ENCODE results near the gene OR51A7. TPM values are rescaled to one million over a fixed set of nuclear protein-coding genes. Genes with fewer than 3 reads are reported as not detected.
"Not testable (repeated sequence)": the region's sequence is repeated elsewhere in the genome, so short reads cannot be mapped to it uniquely, and the experiment has no call there.

Gene OR51A7, protein sequence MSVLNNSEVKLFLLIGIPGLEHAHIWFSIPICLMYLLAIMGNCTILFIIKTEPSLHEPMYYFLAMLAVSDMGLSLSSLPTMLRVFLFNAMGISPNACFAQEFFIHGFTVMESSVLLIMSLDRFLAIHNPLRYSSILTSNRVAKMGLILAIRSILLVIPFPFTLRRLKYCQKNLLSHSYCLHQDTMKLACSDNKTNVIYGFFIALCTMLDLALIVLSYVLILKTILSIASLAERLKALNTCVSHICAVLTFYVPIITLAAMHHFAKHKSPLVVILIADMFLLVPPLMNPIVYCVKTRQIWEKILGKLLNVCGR
- not detected for total RNA-seq
- polyA plus RNA-seq: 0.05 TPM
- long read RNA-seq, donor 1: 0 reads
- long read RNA-seq, donor 2: 0 reads
- long read RNA-seq, donor 3: 0 reads
- long read RNA-seq, donor 4: 0 reads
- long read RNA-seq, donor 5: 0 reads
- long read RNA-seq, donor 6: 0 reads
- long read RNA-seq, donor 7: 0 reads
- long read RNA-seq, donor 8: 0 reads
- long read RNA-seq, donor 9: 0 reads
- long read RNA-seq, donor 10: 0 reads

DNA sequence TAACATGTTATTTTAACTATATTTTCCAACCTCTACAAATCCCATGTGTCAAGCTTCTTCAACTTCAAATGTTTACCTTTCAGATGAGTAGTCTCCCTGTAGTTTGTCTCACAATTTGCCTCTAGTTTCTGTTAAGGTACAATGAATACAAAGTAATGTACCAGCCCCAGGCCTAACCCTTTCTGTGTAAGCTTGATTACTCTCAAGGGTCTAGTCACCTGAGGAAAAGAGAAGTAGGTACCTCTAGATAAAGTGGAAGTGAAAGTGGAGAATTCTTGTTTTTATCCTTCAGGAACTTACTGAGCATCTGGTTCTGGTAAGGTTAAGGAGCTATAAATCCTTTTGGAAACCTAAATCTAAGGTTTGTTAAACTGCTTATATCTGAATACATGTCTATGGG lies at the start of gene OR51A7:
OR51A7 (plus strand) TSS at position 300 of the 400 bp plus-strand sequence. CDS start 3,587 bp downstream, outside the sequence.
- Histone ChIP-seq H3K4me1 (ENCODE audit: control insufficient read depth in 2 of 2, insufficient read depth in 2 of 2, low read length in 2 of 2) (no peaks in the 10 kb centered on the region), H3K4me3 (ENCODE audit: low read length in 2 of 2) (no peak within 1 kb of the TSS), H3K9me3 (ENCODE audit: control insufficient read depth in 2 of 2, insufficient read depth in 1 of 2, low read length in 1 of 2) (no peaks in the 10 kb centered on the region), H3K27me3 (ENCODE audit: control insufficient read depth in 2 of 2, insufficient read depth in 1 of 2, low read length in 1 of 2) (no peaks in the 10 kb centered on the region), H3K27ac (ENCODE audit: low read depth in 1 of 2, low read length in 1 of 2) (no peak within 1 kb of the TSS), H3K36me3 (ENCODE audit: control insufficient read depth in 2 of 2, insufficient read depth in 2 of 2, low read length in 1 of 2) (no peaks in the 10 kb centered on the region)
- no peak for DNase-seq (ENCODE audit: low read depth in 6 of 9, low spot score in 9 of 9)

DNA sequence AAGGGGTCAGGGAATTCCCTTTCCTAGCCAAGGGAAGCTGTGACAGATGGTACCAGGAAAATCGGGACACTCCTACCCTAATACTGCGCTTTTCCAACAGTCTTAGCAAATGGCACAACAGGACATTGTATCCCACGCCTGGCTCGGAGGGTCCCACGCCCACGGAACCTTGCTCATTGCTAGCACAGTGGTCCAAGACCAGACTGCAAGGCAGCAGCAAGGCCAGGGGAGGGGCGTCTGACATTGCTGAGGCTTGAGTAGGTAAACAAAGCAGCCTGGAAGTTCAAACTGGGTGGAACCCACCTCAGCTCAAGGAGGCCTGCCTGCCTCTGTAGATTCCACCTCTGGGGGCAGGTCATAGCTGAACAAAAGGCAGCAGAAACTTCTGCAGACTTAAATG lies 49.3 kb upstream of the OR51A7 start:
- not testable (repeated sequence) for DNase-seq (ENCODE audit: low read depth in 6 of 9, low spot score in 9 of 9); H3K27ac ChIP-seq (ENCODE audit: low read depth in 1 of 2, low read length in 1 of 2); H3K27me3 ChIP-seq (ENCODE audit: control insufficient read depth in 2 of 2, insufficient read depth in 1 of 2, low read length in 1 of 2); H3K4me3 ChIP-seq (ENCODE audit: low read length in 2 of 2); H3K9me3 ChIP-seq (ENCODE audit: control insufficient read depth in 2 of 2, insufficient read depth in 1 of 2, low read length in 1 of 2); H3K4me1 ChIP-seq (ENCODE audit: control insufficient read depth in 2 of 2, insufficient read depth in 2 of 2, low read length in 2 of 2); H3K36me3 ChIP-seq (ENCODE audit: control insufficient read depth in 2 of 2, insufficient read depth in 2 of 2, low read length in 1 of 2)
- WGBS: 96% methylated on average over 7 of the region's 7 CpGs

DNA sequence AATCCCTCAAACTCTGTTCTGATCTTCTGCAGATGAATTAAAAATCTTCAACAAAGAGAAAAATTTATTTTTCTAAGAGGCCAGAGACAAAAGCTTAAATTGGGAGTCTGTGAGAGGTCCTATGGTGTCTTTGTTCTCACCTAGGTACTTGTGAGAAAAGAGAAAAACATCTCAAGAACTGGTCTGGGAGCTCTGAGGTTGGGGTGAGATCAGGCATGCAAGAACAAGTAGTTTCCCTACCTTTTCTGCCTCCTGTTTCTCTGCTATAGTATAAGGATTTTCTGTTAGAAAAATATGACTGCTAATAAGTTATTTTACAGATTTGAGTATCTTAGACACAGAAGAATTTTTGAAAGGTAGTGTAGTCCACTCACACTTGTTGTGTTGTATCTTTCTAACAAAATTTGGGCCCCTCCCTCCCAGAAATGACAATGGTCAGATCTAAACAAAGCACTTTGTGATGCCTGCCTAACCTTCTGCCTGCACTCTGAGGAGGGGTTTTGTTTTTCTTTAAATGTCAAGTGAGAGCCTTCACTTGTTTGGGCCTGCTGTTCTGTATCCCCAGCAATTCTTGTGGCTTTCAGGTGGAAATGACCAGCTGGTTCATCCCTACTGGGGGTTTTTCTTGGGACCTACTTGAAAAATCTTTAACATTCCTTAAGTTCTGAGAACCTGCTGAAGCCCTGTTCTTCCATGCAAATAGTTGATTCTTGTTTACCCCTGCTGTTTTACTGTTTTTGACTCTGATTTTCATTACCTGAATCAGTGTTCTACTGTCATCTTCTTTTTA lies 40.9 kb upstream of the OR51A7 start:
- no peaks in the 10 kb centered on the region for H3K4me1 ChIP-seq (ENCODE audit: control insufficient read depth in 2 of 2, insufficient read depth in 2 of 2, low read length in 2 of 2)
- H3K27me3 ChIP-seq (ENCODE audit: control insufficient read depth in 2 of 2, insufficient read depth in 1 of 2, low read length in 1 of 2): no peaks in the 10 kb centered on the region

DNA sequence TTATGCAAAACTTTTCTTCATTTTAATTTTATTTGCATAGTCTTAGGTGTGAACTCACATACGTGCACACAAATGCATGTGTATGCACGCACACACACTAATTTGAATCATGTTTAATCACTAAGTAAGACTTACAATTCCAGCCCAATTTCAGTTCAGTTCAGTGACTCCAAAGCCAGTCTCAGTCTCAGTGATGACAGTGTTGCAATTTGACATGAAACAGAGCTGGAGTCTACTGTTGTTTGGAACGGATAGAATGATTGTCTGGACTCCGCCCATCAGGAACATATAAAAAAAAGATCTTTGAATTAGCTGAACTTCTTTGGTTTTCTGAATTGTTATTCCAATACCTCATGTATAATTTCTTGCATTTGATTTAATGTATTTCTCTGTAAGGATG lies 39.7 kb upstream of the OR51A7 start:
- no peaks in the 10 kb centered on the region for H3K4me1 ChIP-seq (ENCODE audit: control insufficient read depth in 2 of 2, insufficient read depth in 2 of 2, low read length in 2 of 2)
- no peaks in the 10 kb centered on the region for H3K36me3 ChIP-seq (ENCODE audit: control insufficient read depth in 2 of 2, insufficient read depth in 2 of 2, low read length in 1 of 2)
- no peak for DNase-seq (ENCODE audit: low read depth in 6 of 9, low spot score in 9 of 9)
- H3K27ac ChIP-seq (ENCODE audit: low read depth in 1 of 2, low read length in 1 of 2): no peak overlapping the region
- no peaks in the 10 kb centered on the region for H3K27me3 ChIP-seq (ENCODE audit: control insufficient read depth in 2 of 2, insufficient read depth in 1 of 2, low read length in 1 of 2)
- WGBS: 94% methylated on average over 4 of the region's 4 CpGs
- no peak overlapping the region for H3K4me3 ChIP-seq (ENCODE audit: low read length in 2 of 2)
- no peaks in the 10 kb centered on the region for H3K9me3 ChIP-seq (ENCODE audit: control insufficient read depth in 2 of 2, insufficient read depth in 1 of 2, low read length in 1 of 2)

More for the DNA sequence above, 40.9 kb upstream of the OR51A7 start:
- H3K4me3 ChIP-seq (ENCODE audit: low read length in 2 of 2): no peak overlapping the region
- H3K27ac ChIP-seq (ENCODE audit: low read depth in 1 of 2, low read length in 1 of 2): no peak overlapping the region
- DNase-seq (ENCODE audit: low read depth in 6 of 9, low spot score in 9 of 9): no peak
- H3K9me3 ChIP-seq (ENCODE audit: control insufficient read depth in 2 of 2, insufficient read depth in 1 of 2, low read length in 1 of 2): no peaks in the 10 kb centered on the region
- no peaks in the 10 kb centered on the region for H3K36me3 ChIP-seq (ENCODE audit: control insufficient read depth in 2 of 2, insufficient read depth in 2 of 2, low read length in 1 of 2)

DNA sequence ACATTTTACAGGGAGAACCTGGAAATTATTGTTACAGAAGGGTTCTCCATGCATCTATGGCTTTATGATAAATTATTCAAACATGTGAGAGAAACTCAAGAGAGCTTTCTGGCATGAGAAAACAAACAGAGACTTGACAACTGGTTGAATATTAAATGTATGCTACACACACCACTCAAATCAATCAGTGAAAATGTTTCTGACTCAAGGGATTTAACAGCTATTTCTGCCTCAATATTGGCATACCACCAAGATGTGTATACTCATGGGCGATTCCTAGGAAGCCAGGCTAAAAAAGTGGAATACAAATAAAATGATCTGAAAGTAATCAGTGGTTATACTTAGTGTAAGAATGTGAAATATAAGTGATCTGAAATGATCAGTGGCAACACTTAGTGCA lies 37.7 kb upstream of the OR51A7 start:
- Histone ChIP-seq H3K27me3 (ENCODE audit: control insufficient read depth in 2 of 2, insufficient read depth in 1 of 2, low read length in 1 of 2) (no peaks in the 10 kb centered on the region), H3K9me3 (ENCODE audit: control insufficient read depth in 2 of 2, insufficient read depth in 1 of 2, low read length in 1 of 2) (no peaks in the 10 kb centered on the region), H3K36me3 (ENCODE audit: control insufficient read depth in 2 of 2, insufficient read depth in 2 of 2, low read length in 1 of 2) (no peaks in the 10 kb centered on the region), H3K4me1 (ENCODE audit: control insufficient read depth in 2 of 2, insufficient read depth in 2 of 2, low read length in 2 of 2) (no peaks in the 10 kb centered on the region), H3K4me3 (ENCODE audit: low read length in 2 of 2) (no peak overlapping the region), H3K27ac (ENCODE audit: low read depth in 1 of 2, low read length in 1 of 2) (no peak overlapping the region)
- WGBS: 76% methylated on average over 1 of the region's 1 CpG
- DNase-seq (ENCODE audit: low read depth in 6 of 9, low spot score in 9 of 9): no peak

DNA sequence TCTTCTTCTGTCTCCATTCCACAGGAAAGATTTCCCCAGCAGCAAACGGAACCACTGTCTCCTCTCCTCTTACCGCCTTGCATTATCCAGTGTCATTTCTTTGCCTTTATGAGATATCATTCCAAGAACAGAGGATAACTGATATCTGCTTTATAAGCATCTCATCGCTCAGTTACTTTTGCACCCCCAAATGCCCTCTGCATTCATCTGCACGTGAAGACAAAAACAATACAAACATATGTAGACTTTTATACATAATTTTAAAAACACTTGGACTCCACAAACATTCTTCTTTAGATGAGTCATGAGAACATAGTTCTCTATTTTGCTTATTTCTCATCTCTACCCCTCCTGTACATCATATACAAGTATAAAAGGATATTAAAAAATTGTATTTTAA lies 22.4 kb upstream of the OR51A7 start:
- WGBS: 94% methylated on average over 4 of the region's 4 CpGs
- Histone ChIP-seq H3K9me3 (ENCODE audit: control insufficient read depth in 2 of 2, insufficient read depth in 1 of 2, low read length in 1 of 2) (no peaks in the 10 kb centered on the region), H3K27me3 (ENCODE audit: control insufficient read depth in 2 of 2, insufficient read depth in 1 of 2, low read length in 1 of 2) (no peaks in the 10 kb centered on the region), H3K27ac (ENCODE audit: low read depth in 1 of 2, low read length in 1 of 2) (no peak overlapping the region), H3K36me3 (ENCODE audit: control insufficient read depth in 2 of 2, insufficient read depth in 2 of 2, low read length in 1 of 2) (no peaks in the 10 kb centered on the region), H3K4me1 (ENCODE audit: control insufficient read depth in 2 of 2, insufficient read depth in 2 of 2, low read length in 2 of 2) (no peaks in the 10 kb centered on the region), H3K4me3 (ENCODE audit: low read length in 2 of 2) (no peak overlapping the region)
- no peak for DNase-seq (ENCODE audit: low read depth in 6 of 9, low spot score in 9 of 9)

DNA sequence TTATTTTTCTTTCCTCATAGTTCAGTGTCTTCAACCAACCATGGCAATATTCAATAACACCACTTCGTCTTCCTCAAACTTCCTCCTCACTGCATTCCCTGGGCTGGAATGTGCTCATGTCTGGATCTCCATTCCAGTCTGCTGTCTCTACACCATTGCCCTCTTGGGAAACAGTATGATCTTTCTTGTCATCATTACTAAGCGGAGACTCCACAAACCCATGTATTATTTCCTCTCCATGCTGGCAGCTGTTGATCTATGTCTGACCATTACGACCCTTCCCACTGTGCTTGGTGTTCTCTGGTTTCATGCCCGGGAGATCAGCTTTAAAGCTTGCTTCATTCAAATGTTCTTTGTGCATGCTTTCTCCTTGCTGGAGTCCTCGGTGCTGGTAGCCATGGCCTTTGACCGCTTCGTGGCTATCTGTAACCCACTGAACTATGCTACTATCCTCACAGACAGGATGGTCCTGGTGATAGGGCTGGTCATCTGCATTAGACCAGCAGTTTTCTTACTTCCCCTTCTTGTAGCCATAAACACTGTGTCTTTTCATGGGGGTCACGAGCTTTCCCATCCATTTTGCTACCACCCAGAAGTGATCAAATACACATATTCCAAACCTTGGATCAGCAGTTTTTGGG lies 21.6 kb upstream of the OR51A7 start, which contains the start of gene OR51T1:
OR51T1 (plus strand) TSS at position 41 of the 641 bp plus-strand sequence; CDS start at position 41, 0 bp downstream.
- WGBS: 95% methylated on average over 8 of the region's 8 CpGs
- no peaks in the 10 kb centered on the region for H3K27me3 ChIP-seq (ENCODE audit: control insufficient read depth in 2 of 2, insufficient read depth in 1 of 2, low read length in 1 of 2)
- no peaks in the 10 kb centered on the region for H3K4me1 ChIP-seq (ENCODE audit: control insufficient read depth in 2 of 2, insufficient read depth in 2 of 2, low read length in 2 of 2)
- H3K4me3 ChIP-seq (ENCODE audit: low read length in 2 of 2): no peak within 1 kb of the TSS
- H3K36me3 ChIP-seq (ENCODE audit: control insufficient read depth in 2 of 2, insufficient read depth in 2 of 2, low read length in 1 of 2): no peaks in the 10 kb centered on the region
- no peak for DNase-seq (ENCODE audit: low read depth in 6 of 9, low spot score in 9 of 9)
- H3K27ac ChIP-seq (ENCODE audit: low read depth in 1 of 2, low read length in 1 of 2): no peak within 1 kb of the TSS
- H3K9me3 ChIP-seq (ENCODE audit: control insufficient read depth in 2 of 2, insufficient read depth in 1 of 2, low read length in 1 of 2): no peaks in the 10 kb centered on the region

DNA sequence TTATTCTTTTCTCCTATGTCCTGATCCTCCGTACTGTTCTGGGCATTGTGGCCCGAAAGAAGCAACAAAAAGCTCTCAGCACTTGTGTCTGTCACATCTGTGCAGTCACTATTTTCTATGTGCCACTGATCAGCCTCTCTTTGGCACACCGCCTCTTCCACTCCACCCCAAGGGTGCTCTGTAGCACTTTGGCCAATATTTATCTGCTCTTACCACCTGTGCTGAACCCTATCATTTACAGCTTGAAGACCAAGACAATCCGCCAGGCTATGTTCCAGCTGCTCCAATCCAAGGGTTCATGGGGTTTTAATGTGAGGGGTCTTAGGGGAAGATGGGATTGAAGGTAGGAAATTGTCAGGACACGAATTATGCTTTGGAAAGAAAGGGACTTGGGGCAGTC lies 21.0 kb upstream of the OR51A7 start:
- no peak overlapping the region for H3K4me3 ChIP-seq (ENCODE audit: low read length in 2 of 2)
- H3K4me1 ChIP-seq (ENCODE audit: control insufficient read depth in 2 of 2, insufficient read depth in 2 of 2, low read length in 2 of 2): no peaks in the 10 kb centered on the region
- no peaks in the 10 kb centered on the region for H3K9me3 ChIP-seq (ENCODE audit: control insufficient read depth in 2 of 2, insufficient read depth in 1 of 2, low read length in 1 of 2)
- DNase-seq (ENCODE audit: low read depth in 6 of 9, low spot score in 9 of 9): no peak
- no peak overlapping the region for H3K27ac ChIP-seq (ENCODE audit: low read depth in 1 of 2, low read length in 1 of 2)
- no peaks in the 10 kb centered on the region for H3K36me3 ChIP-seq (ENCODE audit: control insufficient read depth in 2 of 2, insufficient read depth in 2 of 2, low read length in 1 of 2)
- no peaks in the 10 kb centered on the region for H3K27me3 ChIP-seq (ENCODE audit: control insufficient read depth in 2 of 2, insufficient read depth in 1 of 2, low read length in 1 of 2)
- WGBS: 91% methylated on average over 5 of the region's 5 CpGs

DNA sequence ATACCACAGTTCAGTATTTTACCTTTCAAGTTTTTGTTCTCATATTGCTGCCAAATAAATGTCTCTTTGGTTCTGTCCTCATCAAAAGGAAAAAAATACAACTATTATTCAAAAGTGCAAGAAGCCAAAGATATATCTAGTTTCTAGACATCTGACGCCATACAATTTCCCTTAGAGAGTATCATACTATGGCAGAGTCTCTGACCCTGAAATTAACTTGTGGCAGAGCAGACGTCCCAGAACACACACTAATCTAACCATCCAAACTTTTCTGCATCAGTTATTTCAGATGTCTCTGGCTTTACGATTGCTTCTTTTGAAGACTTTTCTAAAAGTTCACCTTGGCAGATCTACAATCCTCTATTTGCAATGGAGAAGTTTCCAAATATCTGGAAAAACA lies 19.2 kb upstream of the OR51A7 start:
- Histone ChIP-seq H3K4me1 (ENCODE audit: control insufficient read depth in 2 of 2, insufficient read depth in 2 of 2, low read length in 2 of 2) (no peaks in the 10 kb centered on the region), H3K27ac (ENCODE audit: low read depth in 1 of 2, low read length in 1 of 2) (no peak overlapping the region), H3K9me3 (ENCODE audit: control insufficient read depth in 2 of 2, insufficient read depth in 1 of 2, low read length in 1 of 2) (no peaks in the 10 kb centered on the region), H3K36me3 (ENCODE audit: control insufficient read depth in 2 of 2, insufficient read depth in 2 of 2, low read length in 1 of 2) (no peaks in the 10 kb centered on the region), H3K27me3 (ENCODE audit: control insufficient read depth in 2 of 2, insufficient read depth in 1 of 2, low read length in 1 of 2) (no peaks in the 10 kb centered on the region), H3K4me3 (ENCODE audit: low read length in 2 of 2) (no peak overlapping the region)
- 92% methylated on average over 3 of the region's 3 CpGs for WGBS
- DNase-seq (ENCODE audit: low read depth in 6 of 9, low spot score in 9 of 9): no peak

Data from thymus (tissue), 14 donors.